GM12878 (cell line): ENCODE results near the gene CARF. TPM values are rescaled to one million over a fixed set of nuclear protein-coding genes. Genes with fewer than 3 reads are reported as not detected.

Experiments used
- CBX3 ChIP-seq: fragments of 200-600 bp; sonication (generic); IDR thresholded peaks from 2 replicates; pipeline ENCODE4 v1.6.1; 2016; ENCODE audit warnings: low read depth, borderline replicate concordance
- CBX5 ChIP-seq: sonication (generic); IDR thresholded peaks from 2 replicates; pipeline ENCODE4 v1.6.1; 2016; ENCODE audit warnings: low read depth, moderate library complexity, mild to moderate bottlenecking, inconsistent platforms
- CHD4 ChIP-seq: fragments of 200-600 bp; sonication (generic); IDR thresholded peaks from 2 replicates; pipeline ENCODE4 v1.6.1; 2016; ENCODE audit warnings: mild to moderate bottlenecking
- CREM ChIP-seq: IDR thresholded peaks from 2 replicates; pipeline ENCODE4 v1.6.1; 2014; ENCODE audit warnings: antibody characterized with exemption, low read depth
- EP300 ChIP-seq, 2 experiments: fragments of 150-350 bp in 1 of 2; IDR thresholded peaks; 2 replicates each; pipeline ENCODE4 v1.6.1; 2011 to 2012; ENCODE audit warnings: low read depth in 2 of 2, low read length in 2 of 2, borderline replicate concordance in 1 of 2, improper control_type of control experiment in 1 of 2, inconsistent platforms in 1 of 2; ENCODE audit not compliant: control insufficient read depth in 1 of 2
- FOXM1 ChIP-seq: IDR thresholded peaks from 2 replicates; pipeline ENCODE4 v1.6.1; 2012; ENCODE audit warnings: low read depth, mild to moderate bottlenecking, inconsistent platforms, low read length, moderate library complexity
- HCFC1 ChIP-seq: fragments of 150-350 bp; IDR thresholded peaks from 2 replicates; pipeline ENCODE4 v1.6.1; 2014; ENCODE audit warnings: low read length
- IKZF1 ChIP-seq: fragments of 450-650 bp; conservative IDR thresholded peaks from 2 replicates; pipeline ENCODE4 v1.6.1; 2017; ENCODE audit warnings: antibody characterized with exemption, mild to moderate bottlenecking
- MYB ChIP-seq: fragments of 150-350 bp; IDR thresholded peaks from 2 replicates; pipeline ENCODE4 v1.6.1; 2014; ENCODE audit warnings: mild to moderate bottlenecking, low read depth, low read length, borderline replicate concordance
- NBN ChIP-seq: fragments of 450-650 bp; IDR thresholded peaks from 2 replicates; pipeline ENCODE4 v1.6.1; 2016
- NR2F1 ChIP-seq: fragments of 450-650 bp; conservative IDR thresholded peaks from 2 replicates; pipeline ENCODE4 v1.6.1; 2017; ENCODE audit warnings: mild to moderate bottlenecking
- NRF1 ChIP-seq: conservative IDR thresholded peaks from 2 replicates; pipeline ENCODE4 v1.6.1; 2011; ENCODE audit warnings: mild to moderate bottlenecking, low read depth, low read length, improper control_type of control experiment
- PAX8 ChIP-seq: fragments of 450-650 bp; IDR thresholded peaks from 2 replicates; pipeline ENCODE4 v1.6.1; 2017; ENCODE audit warnings: mild to moderate bottlenecking, moderate library complexity
- RELA ChIP-seq: fragments of 450-650 bp; IDR thresholded peaks from 2 replicates; pipeline ENCODE4 v1.8.0; 2014; ENCODE audit warnings: borderline replicate concordance; ENCODE audit not compliant: partially characterized antibody
- RUNX3 ChIP-seq: IDR thresholded peaks from 2 replicates; pipeline ENCODE4 v1.6.1; 2012; ENCODE audit warnings: low read length, inconsistent platforms
- SMARCA5 ChIP-seq: fragments of 450-650 bp; IDR thresholded peaks from 2 replicates; pipeline ENCODE4 v1.6.1; 2017; ENCODE audit warnings: mild to moderate bottlenecking
- STAT3 ChIP-seq: IDR thresholded peaks from 2 replicates; pipeline ENCODE4 v1.6.1; 2011; ENCODE audit warnings: low read depth, low read length, improper control_type of control experiment
- TARDBP ChIP-seq: IDR thresholded peaks from 2 replicates; pipeline ENCODE4 v1.6.1; 2016; ENCODE audit warnings: borderline replicate concordance
- USF2 ChIP-seq: IDR thresholded peaks from 2 replicates; pipeline ENCODE4 v1.6.1; 2011; ENCODE audit warnings: low read depth, low read length, improper control_type of control experiment, borderline replicate concordance
- YY1 ChIP-seq: IDR thresholded peaks from 2 replicates; pipeline ENCODE4 v1.6.1; 2011; ENCODE audit warnings: low read depth, mild to moderate bottlenecking, low read length
- ZNF592 ChIP-seq: fragments of 450-650 bp; IDR thresholded peaks from 2 replicates; pipeline ENCODE4 v1.6.1; 2017; ENCODE audit warnings: mild to moderate bottlenecking, moderate library complexity
- polyA plus RNA-seq, 11 experiments: library from polyadenylated mRNA; depleted of rRNA in 4 of 11; unstranded in 6 of 11; stranded (reverse) in 5 of 11; fragments of >200 nt; fragmentation: Nextera tagmentation in 4 of 11; fragmentation: Illumina TruSeq in 1 of 11; extraction: Ambion mirVana in 4 of 11; extraction: Trizol in 1 of 11; gene quantifications; 1 replicate in 1 of 11; 2 replicates in 10 of 11; pipeline versions ENCODE4 v1.2.1 to v1.2.3, GENCODE V29; 2011 to 2016; ENCODE audit warnings: inconsistent platforms in 2 of 11, missing spikeins in 2 of 11, low read depth in 1 of 11
- total RNA-seq, 4 experiments: library from RNA; depleted of rRNA in 3 of 4; stranded (reverse); fragments of >200 nt in 3 of 4; fragmentation: Illumina TruSeq in 1 of 4; extraction: Trizol in 1 of 4; gene quantifications; 2 replicates each; pipeline versions ENCODE4 v1.2.1 to v1.2.3, GENCODE V29; 2013 to 2021
- TF ChIP-seq, protein P1 (sequence below): fragments of 450-650 bp; IDR thresholded peaks from 2 replicates; pipeline ENCODE4 v1.6.1; 2017; ENCODE audit warnings: mild to moderate bottlenecking
- TF ChIP-seq, protein P2 (sequence below): fragments of 450-650 bp; IDR thresholded peaks from 2 replicates; pipeline ENCODE4 v1.6.1; 2017; ENCODE audit warnings: antibody characterized with exemption, mild to moderate bottlenecking, moderate library complexity

CARF gene
- total and polyA plus RNA-seq, 10 of the 15 experiments (the other 5 are each of a cell fraction or from before 2014, with no cell fraction given) = 1.8 to 11.5 (median 6.9) TPM

GRCh38 chr2:203014456-203015199 is 102.6 kb downstream of the CARF start, which contains the start of gene NBEAL1 (continued):
- TF ChIP-seq, protein P1, sequence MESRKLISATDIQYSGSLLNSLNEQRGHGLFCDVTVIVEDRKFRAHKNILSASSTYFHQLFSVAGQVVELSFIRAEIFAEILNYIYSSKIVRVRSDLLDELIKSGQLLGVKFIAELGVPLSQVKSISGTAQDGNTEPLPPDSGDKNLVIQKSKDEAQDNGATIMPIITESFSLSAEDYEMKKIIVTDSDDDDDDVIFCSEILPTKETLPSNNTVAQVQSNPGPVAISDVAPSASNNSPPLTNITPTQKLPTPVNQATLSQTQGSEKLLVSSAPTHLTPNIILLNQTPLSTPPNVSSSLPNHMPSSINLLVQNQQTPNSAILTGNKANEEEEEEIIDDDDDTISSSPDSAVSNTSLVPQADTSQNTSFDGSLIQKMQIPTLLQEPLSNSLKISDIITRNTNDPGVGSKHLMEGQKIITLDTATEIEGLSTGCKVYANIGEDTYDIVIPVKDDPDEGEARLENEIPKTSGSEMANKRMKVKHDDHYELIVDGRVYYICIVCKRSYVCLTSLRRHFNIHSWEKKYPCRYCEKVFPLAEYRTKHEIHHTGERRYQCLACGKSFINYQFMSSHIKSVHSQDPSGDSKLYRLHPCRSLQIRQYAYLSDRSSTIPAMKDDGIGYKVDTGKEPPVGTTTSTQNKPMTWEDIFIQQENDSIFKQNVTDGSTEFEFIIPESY = no peak
- peak; percentile 30 for TF ChIP-seq YY1
- peak; percentile 59 for TF ChIP-seq IKZF1
- no peak for TF ChIP-seq CBX3
- TF ChIP-seq NR2F1 = no peak
- TF ChIP-seq HCFC1 = no peak; the same call in 1 of the 2 replicates
- no peak for TF ChIP-seq MYB
- TF ChIP-seq TARDBP = no peak
- no peak for TF ChIP-seq PAX8
- no peak for TF ChIP-seq STAT3
- no peak for TF ChIP-seq SMARCA5
- no peak for TF ChIP-seq ZNF592
- TF ChIP-seq, protein P2, sequence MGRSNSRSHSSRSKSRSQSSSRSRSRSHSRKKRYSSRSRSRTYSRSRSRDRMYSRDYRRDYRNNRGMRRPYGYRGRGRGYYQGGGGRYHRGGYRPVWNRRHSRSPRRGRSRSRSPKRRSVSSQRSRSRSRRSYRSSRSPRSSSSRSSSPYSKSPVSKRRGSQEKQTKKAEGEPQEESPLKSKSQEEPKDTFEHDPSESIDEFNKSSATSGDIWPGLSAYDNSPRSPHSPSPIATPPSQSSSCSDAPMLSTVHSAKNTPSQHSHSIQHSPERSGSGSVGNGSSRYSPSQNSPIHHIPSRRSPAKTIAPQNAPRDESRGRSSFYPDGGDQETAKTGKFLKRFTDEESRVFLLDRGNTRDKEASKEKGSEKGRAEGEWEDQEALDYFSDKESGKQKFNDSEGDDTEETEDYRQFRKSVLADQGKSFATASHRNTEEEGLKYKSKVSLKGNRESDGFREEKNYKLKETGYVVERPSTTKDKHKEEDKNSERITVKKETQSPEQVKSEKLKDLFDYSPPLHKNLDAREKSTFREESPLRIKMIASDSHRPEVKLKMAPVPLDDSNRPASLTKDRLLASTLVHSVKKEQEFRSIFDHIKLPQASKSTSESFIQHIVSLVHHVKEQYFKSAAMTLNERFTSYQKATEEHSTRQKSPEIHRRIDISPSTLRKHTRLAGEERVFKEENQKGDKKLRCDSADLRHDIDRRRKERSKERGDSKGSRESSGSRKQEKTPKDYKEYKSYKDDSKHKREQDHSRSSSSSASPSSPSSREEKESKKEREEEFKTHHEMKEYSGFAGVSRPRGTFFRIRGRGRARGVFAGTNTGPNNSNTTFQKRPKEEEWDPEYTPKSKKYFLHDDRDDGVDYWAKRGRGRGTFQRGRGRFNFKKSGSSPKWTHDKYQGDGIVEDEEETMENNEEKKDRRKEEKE = no peak
- peak; percentile 97 for TF ChIP-seq CREM
- TF ChIP-seq NBN = 0 out of 2 replicates have a peak, but pooled peaks have one; percentile 24
- TF ChIP-seq NRF1 = peak; percentile 83
- no peak for TF ChIP-seq RUNX3
- no peak for TF ChIP-seq FOXM1
- no peak for TF ChIP-seq CHD4
- no peak for TF ChIP-seq USF2
- no peak for TF ChIP-seq CBX5
- TF ChIP-seq RELA = peak; percentile 40
- no peak for TF ChIP-seq EP300 (IDR thresholded peaks at IDR 0.05; ENCODE audit: borderline replicate concordance in 1 of 2, control insufficient read depth in 1 of 2, low read depth in 2 of 2, low read length in 2 of 2)
